ENCODE data around the gene RPP21. TPM values are rescaled to one million over a fixed set of nuclear protein-coding genes. Genes with fewer than 3 reads are reported as not detected.

The RPP21 gene
- total RNA-seq, 1 donor from 2014 or later = 59.4 TPM

DNA sequence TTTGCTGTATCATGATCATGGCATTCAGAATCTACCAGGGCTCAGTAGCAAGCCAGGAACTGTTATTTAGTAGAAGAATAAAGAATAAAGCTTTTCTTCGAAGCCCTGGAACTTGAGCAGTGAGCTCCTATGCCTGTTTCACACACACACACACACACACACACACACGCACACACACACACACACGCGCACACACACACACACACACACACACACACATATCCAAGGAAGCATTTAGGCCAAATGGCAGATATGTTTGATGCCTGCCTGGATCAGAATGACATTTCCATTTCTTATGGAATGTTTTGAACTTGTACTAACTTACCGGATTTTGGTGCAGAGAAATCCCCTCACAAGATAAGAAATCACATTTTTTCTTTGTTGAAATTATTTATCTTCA, 35.5 kb downstream of the RPP21 start:
- Mint-ChIP-seq H3K9me3 (ENCODE audit: low read depth) (no peaks in the 10 kb centered on the region), H3K27ac (no peak overlapping the region), H3K27me3 (peaks cover 57% of the 10 kb centered on the region), H3K36me3 (ENCODE audit: insufficient read depth) (no peaks in the 10 kb centered on the region), H3K4me3 (ENCODE audit: low read depth) (no peak overlapping the region), H3K4me1 (ENCODE audit: low read depth) (no peaks in the 10 kb centered on the region)
- DNase-seq (ENCODE audit: low spot score, unreplicated experiment) = no peak
- no peak for TF ChIP-seq CTCF (IDR thresholded peaks at IDR 0.05; ENCODE audit: unreplicated experiment)

- no peaks in the 10 kb centered on the region for H3K4me1 Mint-ChIP-seq (ENCODE audit: low read depth)
- H3K9me3 Mint-ChIP-seq (ENCODE audit: low read depth) = no peaks in the 10 kb centered on the region
- no peak overlapping the region for H3K4me3 Mint-ChIP-seq (ENCODE audit: low read depth)
These were observed 41.2 kb downstream of the RPP21 start for GRCh38 chr6:30386166-30386565.

GRCh38 chr6:30391240-30391639, 46.3 kb downstream of the RPP21 start:
- Mint-ChIP-seq H3K9me3 (ENCODE audit: low read depth) (no peaks in the 10 kb centered on the region), H3K36me3 (ENCODE audit: insufficient read depth) (no peaks in the 10 kb centered on the region), H3K27me3 (peaks cover 75% of the 10 kb centered on the region), H3K4me3 (ENCODE audit: low read depth) (no peak overlapping the region), H3K4me1 (ENCODE audit: low read depth) (no peaks in the 10 kb centered on the region), H3K27ac (no peak overlapping the region)
- TF ChIP-seq CTCF (IDR thresholded peaks at IDR 0.05; ENCODE audit: unreplicated experiment) = no peak
- no peak for DNase-seq (ENCODE audit: low spot score, unreplicated experiment)

More at GRCh38 chr6:30386166-30386565, 41.2 kb downstream of the RPP21 start:
- DNase-seq (ENCODE audit: low spot score, unreplicated experiment) = no peak
- H3K27me3 Mint-ChIP-seq = peaks cover 75% of the 10 kb centered on the region
- no peak overlapping the region for H3K27ac Mint-ChIP-seq
- no peaks in the 10 kb centered on the region for H3K36me3 Mint-ChIP-seq (ENCODE audit: insufficient read depth)
- TF ChIP-seq CTCF (IDR thresholded peaks at IDR 0.05; ENCODE audit: unreplicated experiment) = no peak

DNA sequence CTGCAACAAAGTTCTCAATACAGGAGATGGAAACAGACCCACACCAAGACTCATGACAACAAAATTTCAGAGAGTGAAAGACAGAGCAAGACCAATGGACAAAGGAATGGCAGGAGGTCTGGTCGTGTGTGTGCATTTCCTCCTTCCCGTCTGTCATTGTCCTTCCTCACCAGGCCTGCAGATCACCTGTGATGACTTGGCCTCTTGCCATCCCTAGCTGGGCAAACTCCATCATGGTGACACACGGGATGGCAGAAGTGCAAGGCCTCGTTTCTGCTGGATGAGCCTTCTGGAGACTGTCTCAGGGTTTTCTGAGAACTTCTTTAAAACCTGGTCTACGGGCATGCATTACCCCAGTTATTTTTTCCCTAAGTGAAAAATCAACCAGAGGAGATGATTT, 49.2 kb downstream of the RPP21 start:
- Mint-ChIP-seq H3K27me3 (peaks cover 65% of the 10 kb centered on the region), H3K9me3 (ENCODE audit: low read depth) (no peaks in the 10 kb centered on the region), H3K36me3 (ENCODE audit: insufficient read depth) (no peaks in the 10 kb centered on the region), H3K4me3 (ENCODE audit: low read depth) (no peak overlapping the region), H3K4me1 (ENCODE audit: low read depth) (no peaks in the 10 kb centered on the region), H3K27ac (no peak overlapping the region)
- no peak for TF ChIP-seq CTCF (IDR thresholded peaks at IDR 0.05; ENCODE audit: unreplicated experiment)
- DNase-seq (ENCODE audit: low spot score, unreplicated experiment) = no peak

Other genes with a start within 250 kb of the RPP21 start
- gene TRIM31, start 232.1 kb upstream of the RPP21 start, total RNA-seq = not detected in 2 replicates
- gene TRIM40, start 209.0 kb upstream of the RPP21 start, total RNA-seq = not detected in 2 replicates
- not detected in 2 replicates for gene TRIM10, start 183.9 kb upstream of the RPP21 start, total RNA-seq
- gene TRIM15, start 181.6 kb upstream of the RPP21 start, total RNA-seq = not detected in 2 replicates
- 49.5 and 52.9 TPM in 2 replicates for gene TRIM26, start 131.8 kb upstream of the RPP21 start, total RNA-seq
- 17.9 TPM in 2 replicates for gene TRIM39, start 18.2 kb upstream of the RPP21 start, total RNA-seq
- gene HLA-E, start 144.4 kb downstream of the RPP21 start, total RNA-seq = 27.6 and 28.4 TPM in 2 replicates
- gene GNL1, start 211.3 kb downstream of the RPP21 start, total RNA-seq = 75.2 and 81.9 TPM in 2 replicates
- gene PRR3, start 212.1 kb downstream of the RPP21 start, total RNA-seq = 16.6 and 19.7 TPM in 2 replicates
- 72.0 and 78.7 TPM in 2 replicates for gene ABCF1, start 226.3 kb downstream of the RPP21 start, total RNA-seq

Data from progenitor cell of endocrine pancreas (in vitro differentiated cells).